Activated T-cell treated with anti-CD3 and anti-CD28 coated beads, Interleukin-2, amount 50 U/mL, for 4 hours (primary cell): ENCODE data around the gene DOK7. TPM values are rescaled to one million over a fixed set of nuclear protein-coding genes. Genes with fewer than 3 reads are reported as not detected.

ENCODE experiments used
- ATAC-seq, 2 donors: fragments of 200-7000 bp; cut with Tn5 transposase; one replicate each; pipeline ENCODE4 v1.10.0; 2021
- DNase-seq: peaks from one replicate; pipeline ENCODE4 v3.0.0-alpha.2; 2020
- H3K27me3 Mint-ChIP-seq: one replicate; pipeline ENCODE4 v1.8.0; 2021; ENCODE audit warnings: low read depth, mixed read lengths
- H3K36me3 Mint-ChIP-seq: one replicate; pipeline ENCODE4 v1.8.0; 2022; ENCODE audit warnings: mixed read lengths; ENCODE audit not compliant: insufficient read depth
- H3K4me1 Mint-ChIP-seq: one replicate; pipeline ENCODE4 v1.8.0; 2021; ENCODE audit warnings: low read depth, mixed read lengths
- H3K4me3 Mint-ChIP-seq: one replicate; pipeline ENCODE4 v1.8.0; 2021; ENCODE audit warnings: mild to moderate bottlenecking, moderate library complexity, mixed read lengths
- H3K9me3 Mint-ChIP-seq: one replicate; pipeline ENCODE4 v1.8.0; 2021; ENCODE audit warnings: mixed read lengths
- total RNA-seq, 3 donors: library from RNA; stranded (reverse); gene quantifications; one replicate each; pipeline ENCODE4 v1.2.1, GENCODE V29; 2021

Gene DOK7
- total RNA-seq, 3 donors from 2014 or later: not detected

DNA sequence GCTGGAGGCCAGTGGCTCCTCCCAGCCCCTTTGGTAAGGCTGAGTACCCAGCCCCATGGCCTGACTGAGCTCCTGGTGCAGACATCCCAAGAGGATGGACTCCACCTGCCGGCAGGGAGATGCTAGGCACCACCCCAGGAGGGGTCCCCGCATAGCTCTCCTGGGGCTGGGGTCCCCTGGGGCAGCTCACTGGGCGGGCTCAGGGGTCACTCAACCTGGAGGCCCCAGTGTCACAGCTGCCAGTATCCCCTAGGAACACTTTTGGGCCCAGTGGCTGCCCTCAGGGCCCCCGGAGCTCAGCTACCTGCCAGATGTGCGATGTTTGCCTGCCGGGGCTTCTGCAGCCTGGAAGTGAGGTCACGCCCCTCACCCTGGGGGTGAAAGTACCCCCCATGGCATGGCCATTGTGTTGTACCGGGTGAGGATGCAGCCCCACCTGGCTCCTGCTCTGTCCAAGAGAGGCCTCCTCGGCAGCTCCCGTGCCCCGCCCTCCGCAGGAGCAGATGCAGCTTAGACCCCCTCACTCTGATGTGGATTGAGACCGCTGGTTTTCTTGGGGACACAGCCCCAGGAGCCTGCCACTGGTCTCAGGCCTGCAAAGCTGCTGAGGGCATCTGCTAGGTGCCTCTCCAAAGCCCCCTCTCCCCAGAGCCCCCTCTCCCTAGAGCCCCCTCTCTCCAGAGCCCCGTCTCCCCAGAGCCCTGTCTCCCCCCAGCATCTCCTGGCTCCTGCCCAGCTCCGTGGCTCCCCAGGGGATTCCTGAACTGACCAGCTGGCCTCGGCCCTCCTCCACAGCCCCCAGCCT, 28.0 kb upstream of the DOK7 start:
- Mint-ChIP-seq H3K36me3 (no peaks in the 10 kb centered on the region), H3K27me3 (no peaks in the 10 kb centered on the region), H3K4me3 (no peak overlapping the region), H3K9me3 (no peaks in the 10 kb centered on the region), H3K4me1 (no peaks in the 10 kb centered on the region)
- DNase-seq: no peak
- ATAC-seq: no peak

DNA sequence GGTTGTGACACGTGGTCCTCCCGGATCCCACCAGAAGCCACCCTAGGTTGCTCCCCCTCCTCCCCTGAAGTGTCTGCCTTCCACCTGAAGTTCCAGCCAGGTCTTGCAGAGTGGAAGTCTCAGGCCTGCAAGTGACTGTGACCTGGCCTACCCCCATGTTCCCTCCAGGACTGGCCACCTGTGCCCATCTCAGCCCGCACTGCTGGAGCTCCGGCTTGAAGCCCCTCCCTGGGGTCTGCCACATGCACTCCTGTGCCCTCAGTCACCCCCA, 27.5 kb upstream of the DOK7 start:
- Mint-ChIP-seq H3K36me3 (no peaks in the 10 kb centered on the region), H3K27me3 (no peaks in the 10 kb centered on the region), H3K9me3 (no peaks in the 10 kb centered on the region), H3K4me3 (no peak overlapping the region), H3K4me1 (no peaks in the 10 kb centered on the region)
- ATAC-seq (no peak), DNase-seq (no peak)

DNA sequence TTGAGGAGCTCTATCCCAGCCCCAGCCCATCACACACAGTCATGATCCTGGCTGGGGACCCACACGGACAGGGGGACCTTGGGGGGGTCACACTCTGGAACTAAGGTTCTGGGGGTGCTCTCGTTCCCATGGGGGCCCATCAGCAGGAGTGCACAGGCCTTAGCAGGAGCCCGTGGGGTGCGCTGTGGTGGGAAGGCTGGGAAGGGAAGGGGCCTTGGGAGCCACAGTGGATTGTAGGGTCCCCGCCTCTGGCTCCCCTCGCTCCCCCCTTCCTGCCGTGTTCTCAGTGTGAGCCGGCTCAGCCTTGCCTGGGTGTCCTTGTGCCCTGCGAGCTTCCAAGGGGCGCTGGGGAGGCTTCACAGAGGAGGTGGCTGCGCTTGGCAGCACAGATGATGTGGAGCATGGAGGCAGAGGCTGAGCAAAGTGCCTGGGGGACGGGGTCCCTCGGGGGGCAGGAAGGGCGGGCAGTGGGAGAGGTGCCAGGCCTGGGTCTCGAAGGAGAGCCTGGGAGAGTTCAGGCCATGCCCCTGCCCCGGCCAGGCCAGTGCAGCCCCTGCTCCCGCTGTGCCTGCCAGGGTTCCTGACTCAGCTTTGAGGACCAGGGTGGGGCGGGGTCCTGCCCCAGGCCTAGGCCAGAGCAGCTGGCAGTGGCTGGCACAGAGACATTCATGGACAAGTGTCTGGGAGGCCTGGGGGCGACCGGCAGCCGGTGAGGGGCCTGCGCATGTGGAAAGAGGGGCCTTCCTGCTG, 26.9 kb upstream of the DOK7 start:
- Mint-ChIP-seq H3K9me3 (no peaks in the 10 kb centered on the region), H3K4me3 (no peak overlapping the region), H3K36me3 (no peaks in the 10 kb centered on the region), H3K4me1 (no peaks in the 10 kb centered on the region), H3K27me3 (no peaks in the 10 kb centered on the region)
- ATAC-seq (no peak), DNase-seq (no peak)

DNA sequence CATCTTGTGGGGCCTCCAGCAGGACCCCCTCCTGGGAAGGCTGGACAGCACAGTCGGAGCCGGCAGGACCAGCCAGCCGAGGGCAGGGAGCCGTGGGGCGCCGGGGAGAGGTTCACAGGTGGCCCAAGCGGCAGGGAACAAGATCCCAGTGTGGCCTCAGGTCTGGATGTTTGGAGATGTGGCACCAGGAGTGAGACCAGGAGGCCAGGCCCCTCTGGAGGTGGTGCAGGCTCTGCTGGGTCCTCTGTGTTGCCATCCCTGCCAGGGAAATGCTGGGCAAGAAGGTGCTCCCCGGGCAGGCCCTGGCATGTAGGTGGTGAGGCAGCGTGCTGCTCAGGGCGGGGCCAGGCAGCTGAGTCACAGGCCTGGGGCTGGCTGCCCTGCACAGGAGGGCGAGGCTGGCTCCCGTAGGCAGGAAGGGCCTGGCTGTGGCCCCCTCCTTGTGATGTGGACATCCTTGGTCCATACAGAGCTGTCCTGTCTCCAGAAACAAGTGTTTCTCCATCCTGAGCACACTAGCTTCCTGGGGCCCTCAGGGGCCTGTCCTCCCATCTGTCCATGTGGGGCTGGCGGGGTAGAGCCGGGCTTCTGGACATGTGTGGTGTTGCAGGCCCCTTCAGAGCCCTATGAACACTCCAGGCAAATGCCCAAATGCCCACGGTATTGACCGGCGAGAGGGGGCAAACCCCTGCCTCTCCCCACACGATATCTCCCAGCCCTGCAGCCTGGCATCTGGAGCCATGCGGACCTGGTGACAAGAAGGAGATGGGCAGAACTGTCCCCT, 26.1 kb upstream of the DOK7 start:
- no peaks in the 10 kb centered on the region for H3K9me3 Mint-ChIP-seq
- no peak for DNase-seq
- H3K4me1 Mint-ChIP-seq: no peaks in the 10 kb centered on the region
- no peak for ATAC-seq
- H3K36me3 Mint-ChIP-seq: no peaks in the 10 kb centered on the region
- H3K27me3 Mint-ChIP-seq: no peaks in the 10 kb centered on the region
- no peak overlapping the region for H3K4me3 Mint-ChIP-seq

DNA sequence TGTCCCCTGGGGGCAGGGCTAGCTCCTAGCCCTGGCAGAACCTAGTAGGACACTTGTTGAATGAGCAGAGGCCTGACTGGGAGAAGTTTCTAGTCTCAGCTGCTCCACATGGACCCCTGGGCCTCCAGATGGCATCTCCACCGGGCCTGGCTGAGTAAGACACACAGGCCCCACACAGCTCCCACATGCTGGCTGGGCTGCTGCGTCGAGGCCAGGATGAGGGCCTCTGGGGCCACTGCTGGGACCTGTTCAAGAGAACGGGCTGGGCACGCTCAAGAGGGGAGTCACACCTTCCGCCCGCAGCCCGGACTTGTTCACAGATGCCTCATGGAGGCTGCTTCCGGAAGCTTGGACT, 25.5 kb upstream of the DOK7 start:
- H3K4me1 Mint-ChIP-seq: no peaks in the 10 kb centered on the region
- H3K27me3 Mint-ChIP-seq: no peaks in the 10 kb centered on the region
- DNase-seq (no peak), ATAC-seq (no peak)
- H3K9me3 Mint-ChIP-seq: no peaks in the 10 kb centered on the region
- no peak overlapping the region for H3K4me3 Mint-ChIP-seq
- no peaks in the 10 kb centered on the region for H3K36me3 Mint-ChIP-seq

DNA sequence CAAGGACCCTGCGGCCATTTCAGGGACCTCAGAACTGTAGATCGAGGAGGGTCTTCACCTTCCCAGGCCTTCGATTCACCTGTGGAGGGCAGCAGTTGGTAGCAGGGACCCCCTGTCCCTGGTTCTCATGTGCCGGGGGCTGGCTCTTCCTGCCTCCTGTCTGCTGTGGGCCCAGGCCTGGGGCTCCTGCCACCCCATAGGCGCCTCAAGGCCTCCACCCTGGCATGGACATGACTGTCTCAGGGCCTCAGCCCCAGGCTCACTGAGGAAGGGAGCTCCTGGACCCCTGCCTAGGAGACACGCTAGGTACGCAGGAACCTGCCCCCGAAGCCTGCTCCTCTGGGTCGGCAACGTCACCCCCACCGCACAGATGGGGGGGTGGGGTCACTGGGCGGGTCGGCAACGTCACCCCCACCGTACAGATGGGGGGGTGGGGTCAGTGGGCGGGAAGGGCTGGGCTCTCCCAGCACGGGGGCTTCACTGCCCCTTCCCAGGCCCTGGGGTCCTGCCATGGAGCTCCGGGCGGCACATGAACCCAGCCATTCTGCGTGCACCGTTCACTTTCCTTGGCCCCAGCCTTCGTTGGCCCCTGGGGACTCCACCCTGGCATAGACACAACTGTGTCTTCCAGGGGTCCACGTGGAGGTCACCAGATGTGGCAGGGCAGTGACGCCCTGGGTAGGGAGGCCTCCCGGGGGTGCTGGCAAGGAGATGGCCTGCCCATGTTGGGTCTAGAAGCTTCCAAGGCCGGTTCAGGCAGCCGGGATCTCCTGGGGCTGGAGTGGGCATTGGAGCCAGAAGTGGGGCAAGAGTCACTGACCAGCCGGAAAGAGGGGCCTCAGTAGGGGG, 24.9 kb upstream of the DOK7 start:
- no peak overlapping the region for H3K4me3 Mint-ChIP-seq
- H3K36me3 Mint-ChIP-seq: no peaks in the 10 kb centered on the region
- DNase-seq (no peak), ATAC-seq (no peak)
- no peaks in the 10 kb centered on the region for H3K9me3 Mint-ChIP-seq
- H3K4me1 Mint-ChIP-seq: no peaks in the 10 kb centered on the region
- H3K27me3 Mint-ChIP-seq: no peaks in the 10 kb centered on the region

DNA sequence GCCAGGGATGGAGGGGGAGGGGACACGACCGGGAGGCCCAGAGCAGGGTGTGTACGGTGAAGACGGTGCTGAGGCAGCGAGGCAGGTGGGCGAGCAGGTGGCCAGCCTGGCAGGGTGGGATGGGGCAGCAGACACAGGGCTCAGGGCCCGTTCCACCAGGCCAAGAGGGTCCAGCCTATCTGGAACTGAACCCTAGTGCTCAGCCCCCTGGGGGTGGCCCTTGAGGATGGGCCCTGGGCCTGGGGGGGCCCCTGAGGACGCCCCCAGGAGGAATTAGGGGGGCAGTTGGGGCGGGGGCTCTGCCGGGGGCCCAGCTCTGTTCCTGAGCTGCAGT, 24.3 kb upstream of the DOK7 start:
- H3K9me3 Mint-ChIP-seq: no peaks in the 10 kb centered on the region
- H3K27me3 Mint-ChIP-seq: no peaks in the 10 kb centered on the region

DNA sequence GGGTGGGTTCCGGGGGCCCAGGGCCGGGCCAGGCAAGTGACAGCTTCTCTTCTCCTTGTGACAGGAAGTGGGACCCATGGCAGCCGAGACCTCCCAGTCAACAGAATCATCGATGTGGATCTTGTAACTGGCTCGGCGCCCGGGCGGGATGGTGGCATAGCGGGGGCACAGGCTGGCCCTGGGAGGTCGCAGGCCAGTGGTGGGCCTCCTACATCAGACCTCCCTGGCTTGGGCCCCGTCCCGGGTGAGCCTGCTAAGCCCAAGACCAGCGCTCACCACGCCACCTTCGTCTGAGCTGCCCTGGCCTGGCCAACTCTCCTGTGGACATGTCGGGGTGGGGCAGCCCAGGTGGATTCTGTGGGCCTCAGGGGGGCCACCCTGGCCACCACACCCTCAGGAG, 23.7 kb upstream of the DOK7 start:
- H3K9me3 Mint-ChIP-seq: no peaks in the 10 kb centered on the region
- no peak for ATAC-seq
- no peaks in the 10 kb centered on the region for H3K4me1 Mint-ChIP-seq

More for the DNA sequence above, 24.3 kb upstream of the DOK7 start:
- Mint-ChIP-seq H3K36me3 (no peaks in the 10 kb centered on the region), H3K4me1 (no peaks in the 10 kb centered on the region), H3K4me3 (no peak overlapping the region)
- DNase-seq: no peak
- no peak for ATAC-seq

DNA sequence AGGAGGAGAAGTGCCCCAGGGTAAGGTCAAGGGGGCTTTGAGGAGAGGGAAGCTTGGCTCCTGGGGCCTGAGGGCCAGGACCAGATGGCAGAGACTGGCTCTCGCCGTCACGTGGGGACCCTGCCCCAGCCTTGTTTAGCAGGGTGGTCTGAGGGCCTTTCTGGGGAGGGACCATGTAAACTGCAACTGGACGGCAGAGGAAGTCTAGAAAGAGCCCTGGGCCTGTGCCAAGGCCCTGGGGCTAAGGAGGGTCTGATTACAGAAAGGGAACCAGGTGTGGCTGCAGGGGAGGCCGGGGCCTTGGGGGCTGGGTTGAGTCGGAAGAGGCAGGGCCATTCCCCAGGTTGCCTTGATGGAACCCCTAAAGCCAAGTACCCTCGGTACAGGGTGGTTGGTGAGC, 23.1 kb upstream of the DOK7 start:
- ATAC-seq: no peak
- H3K4me1 Mint-ChIP-seq: no peaks in the 10 kb centered on the region
- no peaks in the 10 kb centered on the region for H3K27me3 Mint-ChIP-seq

More for the DNA sequence above, 23.7 kb upstream of the DOK7 start:
- H3K4me3 Mint-ChIP-seq: no peak overlapping the region
- no peak for DNase-seq
- H3K27me3 Mint-ChIP-seq: no peaks in the 10 kb centered on the region
- H3K36me3 Mint-ChIP-seq: no peaks in the 10 kb centered on the region

DNA sequence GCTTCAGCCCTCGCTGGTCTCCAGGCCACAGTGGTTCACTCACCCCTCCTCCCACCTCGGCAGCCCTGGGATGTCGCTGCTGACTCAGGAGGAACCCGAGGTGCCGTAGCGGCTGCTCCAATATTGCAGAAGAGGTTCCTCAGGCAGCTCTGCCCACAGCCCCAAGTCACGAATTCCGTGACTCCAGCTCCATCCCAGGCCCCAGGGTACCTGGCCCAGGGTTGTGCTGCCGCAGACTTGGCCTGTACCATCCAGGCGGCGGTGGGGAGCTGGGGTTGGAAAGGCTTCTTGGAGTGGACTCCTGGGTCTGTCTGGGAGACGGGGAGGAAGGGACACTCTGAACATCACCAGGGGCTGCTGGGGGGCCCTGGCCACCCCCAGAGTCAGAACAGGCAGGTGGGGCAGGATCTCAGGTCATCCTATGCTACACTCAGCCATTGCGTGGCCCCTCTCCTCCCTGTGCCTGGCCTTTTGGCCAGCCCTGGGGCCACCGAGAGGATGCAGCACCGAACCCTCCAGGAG, 22.1 kb upstream of the DOK7 start:
- no peak for ATAC-seq
- DNase-seq: no peak
- Mint-ChIP-seq H3K4me3 (no peak overlapping the region), H3K9me3 (no peaks in the 10 kb centered on the region), H3K36me3 (no peaks in the 10 kb centered on the region), H3K27me3 (no peaks in the 10 kb centered on the region), H3K4me1 (no peaks in the 10 kb centered on the region)

More for the DNA sequence above, 23.1 kb upstream of the DOK7 start:
- Mint-ChIP-seq H3K4me3 (no peak overlapping the region), H3K36me3 (no peaks in the 10 kb centered on the region), H3K9me3 (no peaks in the 10 kb centered on the region)
- DNase-seq: no peak

DNA sequence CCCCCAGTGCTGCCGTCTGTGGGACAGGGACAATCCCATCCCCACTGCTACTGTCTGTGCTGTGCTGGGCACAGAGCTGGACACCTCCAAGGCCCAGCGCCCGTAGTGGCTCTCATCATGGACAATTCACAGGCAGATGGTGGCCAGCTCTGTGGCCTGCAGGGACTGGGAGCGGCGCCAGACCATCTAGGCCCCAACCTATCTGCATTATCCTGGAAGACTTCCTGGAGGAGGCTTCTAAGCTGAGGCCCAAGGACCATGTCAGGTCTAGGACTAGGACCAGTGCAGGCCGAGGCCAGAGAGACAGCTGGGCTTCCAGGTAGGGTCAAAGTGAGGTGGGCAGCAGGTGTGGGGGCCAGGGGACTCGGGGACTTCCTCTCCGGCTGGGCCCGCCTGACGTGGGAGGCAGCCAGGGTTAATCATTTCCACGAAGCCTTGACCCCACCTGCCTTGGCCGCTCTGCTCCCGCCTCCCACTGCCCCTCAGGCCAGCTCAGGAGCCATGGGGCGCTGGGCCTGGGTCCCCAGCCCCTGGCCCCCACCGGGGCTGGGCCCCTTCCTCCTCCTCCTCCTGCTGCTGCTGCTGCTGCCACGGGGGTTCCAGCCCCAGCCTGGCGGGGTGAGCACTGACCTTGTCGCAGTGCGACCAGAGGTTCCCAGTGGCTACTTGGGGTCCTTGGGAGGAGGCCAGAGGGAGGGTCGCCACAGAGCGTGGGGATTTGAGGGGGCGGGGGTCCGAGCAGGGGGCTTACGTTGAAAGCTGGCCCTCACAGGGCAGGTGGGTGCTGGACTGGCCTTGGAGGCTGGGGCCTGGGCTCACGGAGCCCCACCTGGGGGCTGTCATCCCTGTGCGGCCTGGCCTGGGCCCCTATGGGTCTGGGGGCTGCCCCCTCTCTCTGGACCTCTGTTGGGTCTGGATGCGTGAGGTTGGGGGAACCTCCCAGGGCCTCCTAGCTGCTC, 21.3 kb upstream of the DOK7 start, which contains the start of gene HGFAC:
Gene HGFAC, plus strand, starts transcription at position 468 of the 959 bp plus-strand sequence. Its CDS starts 34 bp downstream, at position 502.
- H3K4me1 Mint-ChIP-seq: no peaks in the 10 kb centered on the region
- no peaks in the 10 kb centered on the region for H3K9me3 Mint-ChIP-seq
- H3K36me3 Mint-ChIP-seq: no peaks in the 10 kb centered on the region
- no peak within 1 kb of the TSS for H3K4me3 Mint-ChIP-seq
- DNase-seq (no peak), ATAC-seq (no peak)
- no peaks in the 10 kb centered on the region for H3K27me3 Mint-ChIP-seq

DNA sequence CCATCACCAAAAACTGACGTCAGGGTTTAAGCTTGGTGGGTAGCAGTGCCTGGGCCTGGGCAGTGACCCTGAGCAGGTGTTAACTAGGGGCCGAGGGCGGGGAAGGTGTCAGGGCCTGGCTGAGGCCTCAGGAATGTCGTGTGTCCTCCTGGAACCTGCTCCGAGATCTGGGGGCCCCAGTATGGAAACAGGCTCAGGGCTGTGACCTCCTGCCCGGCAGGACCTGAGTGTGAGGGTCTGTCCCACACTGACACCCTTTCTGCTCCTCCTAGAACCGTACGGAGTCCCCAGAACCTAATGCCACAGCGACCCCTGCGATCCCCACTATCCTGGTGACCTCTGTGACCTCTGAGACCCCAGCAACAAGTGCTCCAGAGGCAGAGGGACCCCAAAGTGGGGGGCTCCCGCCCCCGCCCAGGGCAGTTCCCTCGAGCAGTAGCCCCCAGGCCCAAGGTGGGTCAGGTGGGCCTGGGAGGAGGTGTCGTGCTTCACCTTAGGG, 20.6 kb upstream of the DOK7 start:
- no peaks in the 10 kb centered on the region for H3K27me3 Mint-ChIP-seq
- no peaks in the 10 kb centered on the region for H3K4me1 Mint-ChIP-seq
- H3K36me3 Mint-ChIP-seq: no peaks in the 10 kb centered on the region
- ATAC-seq (no peak), DNase-seq (no peak)
- H3K9me3 Mint-ChIP-seq: no peaks in the 10 kb centered on the region
- no peak overlapping the region for H3K4me3 Mint-ChIP-seq
